Gastroesophageal sphincter (tissue), 3 donors: Measurements from ENCODE around the gene RPS6KC1.

Experiments
- CTCF ChIP-seq, 4 experiments: fragments of 200-600 bp in 2 of 4; fragments of 450-650 bp in 2 of 4; sonication (generic) in 1 of 4; IDR thresholded peaks; one replicate each; pipeline ENCODE4 v1.5.1; 2017 to 2019; ENCODE audit warnings: antibody characterized with exemption in 4 of 4, mild to moderate bottlenecking in 2 of 4, moderate library complexity in 2 of 4
- POLR2AphosphoS5 ChIP-seq: sonication (generic); formaldehyde crosslinking; IDR thresholded peaks from one replicate; pipeline ENCODE4 v1.6.1; 2017; ENCODE audit warnings: antibody characterized with exemption

DNA sequence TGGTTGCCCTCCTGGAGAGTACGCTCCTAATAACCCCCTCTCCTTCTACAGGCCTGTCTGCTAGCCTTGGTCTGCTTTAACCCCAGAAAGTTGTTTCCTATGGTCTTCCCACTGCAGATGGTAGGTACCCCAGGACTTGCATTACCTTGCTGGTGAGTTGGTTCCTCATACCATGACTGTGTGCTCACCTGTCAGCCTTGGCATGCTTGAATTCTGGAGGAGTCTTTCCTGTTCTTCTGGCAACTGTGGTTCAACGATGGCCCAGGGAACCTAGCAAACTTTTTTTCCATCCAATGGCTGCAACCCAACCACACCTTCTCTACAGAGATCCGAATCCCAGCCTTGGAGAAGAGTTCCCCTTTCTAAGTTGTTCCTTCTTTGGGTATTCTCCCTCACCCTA, 36.9 kb downstream of the RPS6KC1 start:
- no peak for TF ChIP-seq CTCF (IDR thresholded peaks at IDR 0.05)
- no peak for TF ChIP-seq POLR2AphosphoS5
